Smooth muscle cell (in vitro differentiated cells): ENCODE data around the gene B3GNT8. TPM values are rescaled to one million over a fixed set of nuclear protein-coding genes. Genes with fewer than 3 reads are reported as not detected.

ENCODE experiments used
- DNase-seq: peaks from one replicate; lab custom pipeline; 2025; ENCODE audit not compliant: unreplicated experiment; lab: John Stamatoyannopoulos, UW
- H2AFZ ChIP-seq: fragments of 200-600 bp; sonication (generic); 2 replicates; pipeline ENCODE4 v1.6.0; 2016; ENCODE audit warnings: antibody characterized with exemption, low read depth, mild to moderate bottlenecking
- H3F3A ChIP-seq: fragments of 200-600 bp; sonication (generic); 2 replicates; pipeline ENCODE4 v1.6.0; 2017; ENCODE audit warnings: antibody characterized with exemption, low read depth
- H3K27ac ChIP-seq: fragments of 200-600 bp; sonication (generic); 2 replicates; pipeline ENCODE4 v1.5.1; 2016; ENCODE audit warnings: low read depth, mild to moderate bottlenecking
- H3K27me3 ChIP-seq: fragments of 200-600 bp; sonication (generic); 2 replicates; pipeline ENCODE4 v1.6.1; 2016; ENCODE audit warnings: low read depth, mild to moderate bottlenecking
- H3K36me3 ChIP-seq: fragments of 200-600 bp; sonication (generic); 2 replicates; pipeline ENCODE4 v1.5.1; 2016; ENCODE audit warnings: low read depth
- H3K4me1 ChIP-seq: fragments of 200-600 bp; sonication (generic); 2 replicates; pipeline ENCODE4 v1.5.1; 2016; ENCODE audit warnings: low read depth
- H3K4me2 ChIP-seq: fragments of 200-600 bp; sonication (generic); 2 replicates; pipeline ENCODE4 v1.6.0; 2016; ENCODE audit warnings: mild to moderate bottlenecking
- H3K4me3 ChIP-seq: fragments of 200-600 bp; sonication (generic); 2 replicates; pipeline ENCODE4 v1.5.1; 2016; ENCODE audit warnings: mild to moderate bottlenecking
- H3K79me2 ChIP-seq: fragments of 200-600 bp; sonication (generic); 2 replicates; pipeline ENCODE4 v1.6.0; 2016; ENCODE audit warnings: low read depth, mild to moderate bottlenecking
- H3K9ac ChIP-seq: fragments of 200-600 bp; sonication (generic); 2 replicates; pipeline ENCODE4 v1.6.0; 2016; ENCODE audit warnings: low read depth
- H3K9me3 ChIP-seq: fragments of 200-600 bp; sonication (generic); replicated peaks from 2 replicates; pipeline ENCODE4 v1.5.1; 2016; ENCODE audit warnings: low read depth
- H4K20me1 ChIP-seq: fragments of 200-600 bp; sonication (generic); 2 replicates; pipeline ENCODE4 v1.6.0; 2016; ENCODE audit warnings: low read depth
- CTCF ChIP-seq: fragments of 200-600 bp; sonication (generic); IDR thresholded peaks from 2 replicates; pipeline ENCODE4 v1.5.1; 2017; ENCODE audit warnings: borderline replicate concordance, mild to moderate bottlenecking, antibody characterized with exemption; ENCODE audit not compliant: insufficient read depth, poor library complexity, severe bottlenecking
- WGBS: methylation state at CpG from one replicate; pipeline ENCODE4 v1.1.7; 2016; ENCODE audit warnings: low lambda C conversion rate; 5-methylcytosine and 5-hydroxymethylcytosine counted together
- polyA plus RNA-seq: library from polyadenylated mRNA; unstranded; fragments of >200 nt; fragmentation: Nextera tagmentation; extraction: Ambion mirVana; gene quantifications from 2 replicates; pipeline ENCODE4 v1.2.1, GENCODE V29; 2016
- total RNA-seq: library from RNA; depleted of rRNA; stranded (reverse); fragments of >200 nt; gene quantifications from 2 replicates; pipeline ENCODE4 v1.2.3, GENCODE V29; 2014

The B3GNT8 gene
- total and polyA plus RNA-seq, 2 experiments from 2014 or later: 0.85 to 1.7 TPM

- H3K9ac ChIP-seq: no peak overlapping the region
Measured at GRCh38 chr19:41427647-41428480, 690 bp upstream of the B3GNT8 start.

GRCh38 chr19:41426116-41426841 lies 895 bp downstream of the B3GNT8 start:
- Histone ChIP-seq H3F3A (no peaks in the 10 kb centered on the region), H3K9ac (peak overlapping the region; percentile 73), H3K4me1 (peaks cover 6% of the 10 kb centered on the region), H3K79me2 (no peaks in the 10 kb centered on the region), H3K36me3 (no peaks in the 10 kb centered on the region), H2AFZ (no peak overlapping the region), H3K27ac (no peak overlapping the region), H3K27me3 (no peaks in the 10 kb centered on the region), H3K9me3 (no peaks in the 10 kb centered on the region), H3K4me3 (peak overlapping the region; percentile 67), H4K20me1 (no peaks in the 10 kb centered on the region), H3K4me2 (peak overlapping the region; percentile 98)
- TF ChIP-seq CTCF: no peak
- WGBS: 92% methylated on average over 36 of the region's 36 CpGs
- DNase-seq: no peak

More at GRCh38 chr19:41427647-41428480, 690 bp upstream of the B3GNT8 start:
- Histone ChIP-seq H3K4me1 (peaks cover 6% of the 10 kb centered on the region), H3K27ac (peak overlapping the region; percentile 54), H3K4me2 (peak overlapping the region; percentile 98), H3K36me3 (no peaks in the 10 kb centered on the region), H3K9me3 (no peaks in the 10 kb centered on the region), H2AFZ (no peak overlapping the region), H3K79me2 (no peaks in the 10 kb centered on the region), H3K27me3 (no peaks in the 10 kb centered on the region), H3F3A (no peaks in the 10 kb centered on the region), H3K4me3 (peak overlapping the region; percentile 67), H4K20me1 (no peaks in the 10 kb centered on the region)
- DNase-seq: peak; percentile 41
- TF ChIP-seq CTCF: no peak
- 22% methylated on average over 13 of the region's 23 CpGs for WGBS

- no peak overlapping the region for H2AFZ ChIP-seq
- no peaks in the 10 kb centered on the region for H4K20me1 ChIP-seq
- H3K9ac ChIP-seq: no peak overlapping the region
- no peak overlapping the region for H3K27ac ChIP-seq
- H3F3A ChIP-seq: no peaks in the 10 kb centered on the region
- H3K36me3 ChIP-seq: no peaks in the 10 kb centered on the region
- WGBS: 97% methylated on average over 28 of the region's 28 CpGs
- no peak overlapping the region for H3K4me2 ChIP-seq
- H3K79me2 ChIP-seq: no peaks in the 10 kb centered on the region
- no peaks in the 10 kb centered on the region for H3K9me3 ChIP-seq
- TF ChIP-seq CTCF: no peak
- DNase-seq: no peak
- no peaks in the 10 kb centered on the region for H3K27me3 ChIP-seq
- peaks cover 6% of the 10 kb centered on the region for H3K4me1 ChIP-seq
- H3K4me3 ChIP-seq: no peak overlapping the region
Measured at GRCh38 chr19:41425174-41426115, 1.7 kb downstream of the B3GNT8 start.
